ENCODE data around the gene PTPN2. TPM values are rescaled to one million over a fixed set of nuclear protein-coding genes. Genes with fewer than 3 reads are reported as not detected.

PTPN2 gene
- total RNA-seq, 4 donors from 2014 or later, result 22.9 to 57.6 (median 37.5) TPM

DNA sequence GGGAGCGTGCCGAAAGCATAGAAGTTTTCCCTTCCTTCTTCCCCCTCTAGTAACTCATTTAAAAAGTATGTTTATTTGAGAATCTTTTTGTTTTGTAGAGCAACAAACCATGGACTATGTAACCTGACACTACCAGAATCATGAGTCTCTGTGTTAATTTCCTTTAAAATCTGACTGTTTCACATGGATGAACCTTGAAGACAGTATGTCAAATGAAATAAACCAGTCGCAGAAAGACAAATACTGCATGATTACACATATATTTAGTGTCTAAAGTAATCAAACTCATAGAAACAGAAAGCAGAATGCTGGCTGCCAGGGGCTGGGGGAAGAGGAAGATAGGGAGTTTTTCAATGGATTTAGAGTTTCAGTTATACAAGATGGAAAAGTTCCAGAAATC is 32.3 kb downstream of the PTPN2 start:
- H3K4me1 ChIP-seq, result no peaks in the 10 kb centered on the region
- intact Hi-C loops (cut with DNase I; ENCODE audit: low total_unique reads), result no loop called here

DNA sequence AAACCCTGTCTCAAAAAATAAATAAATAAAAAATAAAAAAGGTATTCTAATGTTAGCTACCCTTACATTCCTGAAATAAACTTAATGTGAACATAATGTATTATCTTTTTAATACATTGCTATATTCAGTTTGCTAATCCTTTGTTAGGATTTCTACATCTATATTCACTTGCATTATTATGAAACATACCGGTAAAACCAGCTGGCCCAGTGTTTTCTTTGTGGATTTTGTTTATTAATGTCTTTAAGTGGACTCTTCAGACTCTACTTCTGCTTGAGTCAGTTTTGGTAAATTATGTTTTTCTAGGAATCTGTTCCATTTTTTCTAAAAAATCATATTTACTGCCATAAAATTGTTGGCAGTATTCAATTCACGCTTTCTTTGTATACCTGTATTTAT is 34.5 kb downstream of the PTPN2 start:
- Histone ChIP-seq H3K4me3 (no peak overlapping the region), H3K36me3 (no peaks in the 10 kb centered on the region), H3K27ac (no peak overlapping the region), H3K9me3 (no peaks in the 10 kb centered on the region), H3K27me3 (no peaks in the 10 kb centered on the region), H3K4me1 (no peaks in the 10 kb centered on the region)
- intact Hi-C loops (cut with DNase I; ENCODE audit: low total_unique reads), result no loop called here
- no peak for DNase-seq
- no peak for TF ChIP-seq POLR2A (IDR thresholded peaks at IDR 0.05)
- TF ChIP-seq, protein P1, sequence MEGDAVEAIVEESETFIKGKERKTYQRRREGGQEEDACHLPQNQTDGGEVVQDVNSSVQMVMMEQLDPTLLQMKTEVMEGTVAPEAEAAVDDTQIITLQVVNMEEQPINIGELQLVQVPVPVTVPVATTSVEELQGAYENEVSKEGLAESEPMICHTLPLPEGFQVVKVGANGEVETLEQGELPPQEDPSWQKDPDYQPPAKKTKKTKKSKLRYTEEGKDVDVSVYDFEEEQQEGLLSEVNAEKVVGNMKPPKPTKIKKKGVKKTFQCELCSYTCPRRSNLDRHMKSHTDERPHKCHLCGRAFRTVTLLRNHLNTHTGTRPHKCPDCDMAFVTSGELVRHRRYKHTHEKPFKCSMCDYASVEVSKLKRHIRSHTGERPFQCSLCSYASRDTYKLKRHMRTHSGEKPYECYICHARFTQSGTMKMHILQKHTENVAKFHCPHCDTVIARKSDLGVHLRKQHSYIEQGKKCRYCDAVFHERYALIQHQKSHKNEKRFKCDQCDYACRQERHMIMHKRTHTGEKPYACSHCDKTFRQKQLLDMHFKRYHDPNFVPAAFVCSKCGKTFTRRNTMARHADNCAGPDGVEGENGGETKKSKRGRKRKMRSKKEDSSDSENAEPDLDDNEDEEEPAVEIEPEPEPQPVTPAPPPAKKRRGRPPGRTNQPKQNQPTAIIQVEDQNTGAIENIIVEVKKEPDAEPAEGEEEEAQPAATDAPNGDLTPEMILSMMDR (IDR thresholded peaks at IDR 0.05), result no peak

More for the DNA sequence above, 32.3 kb downstream of the PTPN2 start:
- H3K4me3 ChIP-seq, result no peak overlapping the region
- no peaks in the 10 kb centered on the region for H3K27me3 ChIP-seq
- no peak for DNase-seq
- no peak overlapping the region for H3K27ac ChIP-seq
- no peaks in the 10 kb centered on the region for H3K9me3 ChIP-seq
- TF ChIP-seq, protein P1 (IDR thresholded peaks at IDR 0.05), result no peak
- TF ChIP-seq POLR2A (IDR thresholded peaks at IDR 0.05), result no peak
- no peaks in the 10 kb centered on the region for H3K36me3 ChIP-seq

DNA sequence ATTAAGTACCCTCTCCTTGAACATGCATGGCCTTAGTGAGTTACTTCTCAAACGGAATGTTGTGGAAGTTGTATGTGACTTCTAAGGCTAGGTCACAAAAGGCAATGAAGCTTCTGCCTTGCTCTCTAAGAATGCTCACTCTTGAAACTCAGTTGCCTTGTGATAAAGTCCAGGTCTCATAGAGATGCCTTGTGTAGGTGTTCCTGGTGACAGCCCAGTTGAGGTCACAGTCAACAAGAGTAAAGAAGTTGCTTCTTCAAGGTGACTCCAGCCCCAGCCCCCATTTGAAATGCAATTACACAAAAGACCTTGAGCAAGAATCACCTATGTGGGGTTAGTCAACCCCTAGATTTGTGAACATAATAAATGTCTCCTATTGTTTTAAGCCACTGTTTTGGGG is 35.6 kb downstream of the PTPN2 start:
- no peaks in the 10 kb centered on the region for H3K36me3 ChIP-seq
- H3K27me3 ChIP-seq, result no peaks in the 10 kb centered on the region
- no peak overlapping the region for H3K4me3 ChIP-seq
- no peak for TF ChIP-seq POLR2A (IDR thresholded peaks at IDR 0.05)
- TF ChIP-seq, protein P1 (IDR thresholded peaks at IDR 0.05), result no peak
- DNase-seq, result no peak
- intact Hi-C loops (cut with DNase I; ENCODE audit: low total_unique reads), result no loop called here
- no peak overlapping the region for H3K27ac ChIP-seq
- H3K9me3 ChIP-seq, result no peaks in the 10 kb centered on the region
- no peaks in the 10 kb centered on the region for H3K4me1 ChIP-seq

DNA sequence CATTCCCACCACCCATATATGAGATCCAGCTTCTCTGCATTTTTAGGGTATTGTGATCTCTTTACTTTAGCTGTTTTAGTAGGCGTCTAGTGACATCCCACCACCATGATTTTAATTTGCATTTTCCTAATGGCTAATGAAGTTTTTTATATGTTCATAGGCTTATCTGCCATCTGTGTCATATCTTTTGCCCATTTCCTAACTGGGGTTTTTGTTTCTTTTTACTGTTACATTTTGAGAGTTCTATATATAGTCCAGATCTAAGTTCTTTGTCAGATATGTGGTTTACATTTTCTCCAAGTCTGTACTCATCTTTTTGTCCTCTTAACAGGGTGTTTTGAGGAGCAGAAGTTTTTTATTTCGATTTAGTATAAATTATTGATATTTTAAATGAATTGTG is 39.6 kb downstream of the PTPN2 start:
- no peak overlapping the region for H3K27ac ChIP-seq
- H3K4me3 ChIP-seq, result no peak overlapping the region
- TF ChIP-seq, protein P1 (IDR thresholded peaks at IDR 0.05), result no peak
- TF ChIP-seq POLR2A (IDR thresholded peaks at IDR 0.05), result no peak
- DNase-seq, result no peak
- H3K9me3 ChIP-seq, result no peaks in the 10 kb centered on the region
- H3K4me1 ChIP-seq, result no peaks in the 10 kb centered on the region
- intact Hi-C loops (cut with DNase I; ENCODE audit: low total_unique reads), result no loop called here
- H3K36me3 ChIP-seq, result no peaks in the 10 kb centered on the region
- no peaks in the 10 kb centered on the region for H3K27me3 ChIP-seq

DNA sequence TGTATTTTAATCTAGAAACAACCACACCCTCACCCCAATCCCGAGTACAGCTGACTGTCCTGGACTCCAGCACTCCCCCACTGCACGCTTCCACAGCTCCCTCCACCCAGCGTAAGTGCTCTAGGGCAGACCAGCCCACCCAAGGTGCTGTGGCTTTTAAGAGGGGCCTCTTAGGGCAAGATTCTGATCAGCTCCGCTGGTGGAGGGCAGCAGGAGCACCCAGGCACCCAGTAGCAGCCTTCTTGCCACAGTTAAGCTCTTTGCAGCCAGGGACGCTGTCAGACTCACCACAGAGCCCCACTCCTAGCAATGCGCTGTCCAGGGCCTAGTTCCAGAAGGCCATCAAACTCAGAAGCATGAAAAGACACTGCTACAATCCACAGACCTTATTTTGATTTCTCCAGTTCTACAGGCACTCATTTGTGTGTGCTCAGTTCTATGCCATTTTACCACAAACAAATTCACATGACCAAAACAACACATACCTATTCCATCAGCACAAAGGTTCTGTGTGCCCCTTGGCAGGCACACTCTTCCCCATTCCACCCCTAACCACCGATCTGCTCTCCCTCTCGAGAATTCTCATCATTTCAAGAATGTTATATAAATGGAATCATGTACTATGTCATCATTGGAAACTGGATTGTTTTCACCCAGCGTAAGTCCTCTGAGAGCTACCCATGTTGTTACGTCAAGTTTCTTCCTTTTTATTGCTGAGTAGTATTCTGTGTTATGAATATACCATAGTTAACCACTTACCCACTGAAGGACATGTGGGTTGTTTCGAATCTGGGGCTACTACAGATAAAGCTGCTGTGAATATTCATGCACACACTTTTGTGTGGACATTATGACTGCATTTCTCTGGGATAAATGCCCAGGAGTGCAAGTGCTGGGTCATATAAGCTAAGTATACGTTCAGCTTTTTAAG is 40.4 kb downstream of the PTPN2 start:
- intact Hi-C loops (cut with DNase I; ENCODE audit: low total_unique reads), result no loop called here
- Histone ChIP-seq H3K4me3 (no peak overlapping the region), H3K36me3 (no peaks in the 10 kb centered on the region), H3K9me3 (no peaks in the 10 kb centered on the region), H3K27ac (no peak overlapping the region), H3K4me1 (no peaks in the 10 kb centered on the region), H3K27me3 (no peaks in the 10 kb centered on the region)
- DNase-seq, result no peak
- no peak for TF ChIP-seq POLR2A (IDR thresholded peaks at IDR 0.05)
- TF ChIP-seq, protein P1 (IDR thresholded peaks at IDR 0.05), result no peak

All from uterus (tissue), 4 donors.